Spleen (tissue), 11 donors: ENCODE results near the gene ATP6V1G2. TPM values are rescaled to one million over a fixed set of nuclear protein-coding genes. Genes with fewer than 3 reads are reported as not detected.

ENCODE experiments used
- DNase-seq: peaks from one replicate; pipeline ENCODE4 v3.0.0-alpha.2; 2020
- H3K27ac ChIP-seq, 8 donors: fragments of 200-600 bp; sonication (generic) in 7 of 8; 1 replicate in 4 of 8; 2 replicates in 4 of 8; pipeline versions ENCODE4 v1.5.0 to v1.8.0; 2016 to 2021; ENCODE audit warnings: inconsistent platforms in 4 of 8, mild to moderate bottlenecking in 4 of 8, moderate library complexity in 1 of 8
- H3K27me3 ChIP-seq, 7 donors: fragments of 200-600 bp; sonication (generic) in 6 of 7; replicated peaks in 1 of 7; 1 replicate in 4 of 7; 2 replicates in 3 of 7; pipeline versions ENCODE4 v1.5.0 to v1.8.0; 2016 to 2021; ENCODE audit warnings: inconsistent platforms in 3 of 7, mild to moderate bottlenecking in 1 of 7
- H3K36me3 ChIP-seq, 6 donors: fragments of 200-600 bp; sonication (generic) in 5 of 6; 1 replicate in 4 of 6; 2 replicates in 2 of 6; pipeline versions ENCODE4 v1.5.0 to v1.8.0; 2016 to 2021; ENCODE audit warnings: inconsistent platforms in 2 of 6
- H3K4me1 ChIP-seq, 6 donors: fragments of 200-600 bp; sonication (generic) in 5 of 6; 1 replicate in 3 of 6; 2 replicates in 3 of 6; pipeline versions ENCODE4 v1.5.0 to v1.8.0; 2016 to 2021; ENCODE audit warnings: inconsistent platforms in 3 of 6
- H3K4me3 ChIP-seq, 8 donors: fragments of 200-600 bp; sonication (generic) in 7 of 8; 1 replicate in 4 of 8; 2 replicates in 4 of 8; pipeline versions ENCODE4 v1.5.0 to v1.8.0; 2016 to 2021; ENCODE audit warnings: inconsistent platforms in 4 of 8, mild to moderate bottlenecking in 4 of 8, moderate library complexity in 2 of 8
- H3K9me3 ChIP-seq, 8 donors: fragments of 200-600 bp; sonication (generic) in 7 of 8; 1 replicate in 4 of 8; 2 replicates in 4 of 8; pipeline versions ENCODE4 v1.5.0 to v1.8.0; 2016 to 2021; ENCODE audit warnings: inconsistent platforms in 4 of 8
- CTCF ChIP-seq, 11 experiments: fragments of 200-600 bp in 7 of 11; fragments of 450-650 bp in 4 of 11; sonication (generic) in 4 of 11; IDR thresholded peaks in 8 of 11; conservative IDR thresholded peaks in 3 of 11; 1 replicate in 7 of 11; 2 replicates in 4 of 11; pipeline versions ENCODE4 v1.4.0 to v1.8.0; 2016 to 2021; ENCODE audit warnings: antibody characterized with exemption in 11 of 11, inconsistent platforms in 4 of 11, mild to moderate bottlenecking in 1 of 11
- POLR2A ChIP-seq, 3 donors: fragments of 450-650 bp; IDR thresholded peaks; one replicate each; pipeline ENCODE4 v1.5.1; 2017; ENCODE audit warnings: antibody characterized with exemption in 3 of 3, mild to moderate bottlenecking in 1 of 3
- POLR2AphosphoS5 ChIP-seq, 3 donors: sonication (generic); formaldehyde crosslinking; IDR thresholded peaks; one replicate each; pipeline ENCODE4 v1.5.1; 2017; ENCODE audit warnings: antibody characterized with exemption in 3 of 3
- WGBS, 5 donors: extraction: QIAGEN DNeasy Blood & Tissue Kit in 3 of 5; methylation state at CpG; one replicate each; pipeline versions ENCODE4 v1.1.5 to v1.1.7; 2013 to 2018; 5-methylcytosine and 5-hydroxymethylcytosine counted together
- intact Hi-C: fragments of 100-400 bp; cut with DNase I; formaldehyde crosslinking; loops from one replicate; pipeline ENCODE4 v1.15.0; 2023; ENCODE audit warnings: low total_unique reads
- polyA plus RNA-seq, 3 donors: library from polyadenylated mRNA; stranded (reverse); fragments of 200-250 nt; gene quantifications; one replicate each; pipeline ENCODE4 v1.2.1, GENCODE V29; 2013
- total RNA-seq, 7 donors: library from RNA; depleted of rRNA in 3 of 7; stranded (reverse); fragments of >200 nt in 3 of 7; fragmentation: NEBNext Ultra II Directional in 4 of 7; extraction: Animal tissue kit (Norgen Biotek cat#: 25700) in 4 of 7; gene quantifications; one replicate each; pipeline versions ENCODE4 v1.1.0 to v1.2.1, GENCODE V29; 2016 to 2021
- donor health status: healthy with polysubstance abuse.
- donor health status: DM: no; HTN: no; CAD: no; lungs with moderate emphysema.
- donor health status: DM: no; HTN: no; CAD: no.
- donor health status: Bipolar disorder and iron deficiency.
- donor health status: healthy.
- donor health status: DM: no; HTN: no; CAD: no.
- donor health status: DM: yes; HTN: yes; CAD: no.

The ATP6V1G2 gene
- total and polyA plus RNA-seq, 10 donors, result 1.9 to 3.7 (median 2.6) TPM

GRCh38 chr6:31532644-31533454, 13.6 kb downstream of the ATP6V1G2 start:
- intact Hi-C loops, result no loop called here
- peaks cover 17 to 100% (median 85%) of the 10 kb centered on the region in 6 donors for H3K36me3 ChIP-seq
- no peak for DNase-seq
- H3K4me1 ChIP-seq, result peaks cover 2 to 57% (median 30%) of the 10 kb centered on the region in 6 donors
- H3K4me3 ChIP-seq, result no peak overlapping the region
- WGBS, 5 donors, result 56 to 69% (median 61%) methylated on average over 9 of the region's 9 CpGs
- H3K9me3 ChIP-seq, result no peaks in the 10 kb centered on the region
- peak overlapping the region in 7 of 8 donors; percentile 20 to 51 (median 43) for H3K27ac ChIP-seq
- TF ChIP-seq POLR2AphosphoS5 (IDR thresholded peaks at IDR 0.05) (peak in 1 of 3 donors; percentile 62), POLR2A (IDR thresholded peaks at IDR 0.05) (no peak)
- H3K27me3 ChIP-seq, result no peaks in the 10 kb centered on the region

GRCh38 chr6:31531771-31532643, 14.4 kb downstream of the ATP6V1G2 start:
- Histone ChIP-seq H3K36me3 (peaks cover 17 to 91% (median 77%) of the 10 kb centered on the region in 6 donors), H3K9me3 (no peaks in the 10 kb centered on the region), H3K4me1 (peaks cover 2 to 49% (median 23%) of the 10 kb centered on the region in 6 donors), H3K27me3 (no peaks in the 10 kb centered on the region), H3K4me3 (no peak overlapping the region), H3K27ac (peak overlapping the region in 3 of 8 donors; percentile 42 to 45 (median 43))
- intact Hi-C loops, result no loop called here
- DNase-seq, result no peak
- 65 to 77% (median 71%) methylated on average over 9 of the region's 9 CpGs for WGBS, 5 donors
- TF ChIP-seq POLR2AphosphoS5 (IDR thresholded peaks at IDR 0.05), result peak in 2 of 3 donors; percentile 6 to 46
- no peak for TF ChIP-seq POLR2A (IDR thresholded peaks at IDR 0.05)

- 89 to 97% (median 91%) methylated on average over 7 of the region's 7 CpGs for WGBS, 5 donors
- Histone ChIP-seq H3K9me3 (no peaks in the 10 kb centered on the region), H3K27ac (no peak overlapping the region), H3K4me1 (peaks cover 2 to 41% (median 21%) of the 10 kb centered on the region in 6 donors), H3K36me3 (peaks cover 16 to 83% (median 68%) of the 10 kb centered on the region in 6 donors), H3K27me3 (no peaks in the 10 kb centered on the region), H3K4me3 (no peak overlapping the region)
- intact Hi-C loops, result no loop called here
- no peak for DNase-seq
- TF ChIP-seq CTCF (IDR thresholded peaks at IDR 0.05 in 8 of 11, conservative IDR thresholded peaks at IDR 0.05 in 3 of 11), result no peak
- no peak for TF ChIP-seq POLR2AphosphoS5 (IDR thresholded peaks at IDR 0.05)
- no peak for TF ChIP-seq POLR2A (IDR thresholded peaks at IDR 0.05)
These were observed 15.2 kb downstream of the ATP6V1G2 start for GRCh38 chr6:31531162-31531561.

- 72 to 78% (median 75%) methylated on average over 5 to 6 of the region's 6 CpGs for WGBS, 5 donors
- intact Hi-C loops, result no loop called here
- Histone ChIP-seq H3K9me3 (no peaks in the 10 kb centered on the region), H3K27me3 (no peaks in the 10 kb centered on the region), H3K27ac (no peak overlapping the region), H3K36me3 (peaks cover 12 to 78% (median 63%) of the 10 kb centered on the region in 6 donors), H3K4me1 (peaks cover 2 to 36% (median 21%) of the 10 kb centered on the region in 6 donors), H3K4me3 (no peak overlapping the region)
- TF ChIP-seq POLR2AphosphoS5 (IDR thresholded peaks at IDR 0.05), result peak in 1 of 3 donors; percentile 37
- TF ChIP-seq CTCF (IDR thresholded peaks at IDR 0.05 in 8 of 11, conservative IDR thresholded peaks at IDR 0.05 in 3 of 11), result no peak
- no peak for DNase-seq
These were observed 15.7 kb downstream of the ATP6V1G2 start for GRCh38 chr6:31530659-31531058.
